Ectodermal cell (in vitro differentiated cells): ENCODE data around the gene TMEM270. TPM values are rescaled to one million over a fixed set of nuclear protein-coding genes. Genes with fewer than 3 reads are reported as not detected.
"Not testable (repeated sequence)": the region's sequence is repeated elsewhere in the genome, so short reads cannot be mapped to it uniquely, and the experiment has no call there.

Experiments
- H3K27ac ChIP-seq: 2 replicates; pipeline ENCODE4 v1.7.0; 2013; ENCODE audit warnings: mild to moderate bottlenecking, low read depth, low read length; ENCODE audit not compliant: insufficient read depth, poor library complexity, severe bottlenecking
- H3K27me3 ChIP-seq: 2 replicates; pipeline ENCODE4 v1.7.0; 2013; ENCODE audit warnings: mild to moderate bottlenecking, low read length; ENCODE audit not compliant: insufficient read depth, control insufficient read depth, poor library complexity, severe bottlenecking
- H3K36me3 ChIP-seq: one replicate; pipeline ENCODE4 v1.7.0; 2013; ENCODE audit warnings: low read length; ENCODE audit not compliant: control insufficient read depth, insufficient read depth
- H3K4me1 ChIP-seq: one replicate; pipeline ENCODE4 v1.7.0; 2013; ENCODE audit warnings: low read length; ENCODE audit not compliant: control insufficient read depth, insufficient read depth
- H3K4me3 ChIP-seq: 2 replicates; pipeline ENCODE4 v1.7.0; 2013; ENCODE audit warnings: low read depth, low read length, control low read depth; ENCODE audit not compliant: insufficient read depth
- H3K9me3 ChIP-seq: 2 replicates; pipeline ENCODE4 v1.7.0; 2013; ENCODE audit warnings: mild to moderate bottlenecking, low read length, moderate library complexity; ENCODE audit not compliant: control insufficient read depth
- WGBS, 2 experiments: methylation state at CpG; one replicate each; pipeline ENCODE4 v1.1.7; 2013; ENCODE audit warnings: missing lambda C conversion rate in 2 of 2; 5-methylcytosine and 5-hydroxymethylcytosine counted together
- polyA plus RNA-seq, 4 experiments: library from polyadenylated mRNA; stranded (reverse); fragments of 50-300 nt; gene quantifications; one replicate each; pipeline ENCODE4 v1.2.3, GENCODE V29; 2013

The TMEM270 gene
- not detected for polyA plus RNA-seq (2013, experiment 1 of 4)
- polyA plus RNA-seq (2013, experiment 2 of 4): not detected
- not detected for polyA plus RNA-seq (2013, experiment 3 of 4)
- not detected for polyA plus RNA-seq (2013, experiment 4 of 4)

- no peak within 1 kb of the TSS for H3K4me3 ChIP-seq
- peaks cover 6% of the 10 kb centered on the region for H3K27me3 ChIP-seq
- H3K9me3 ChIP-seq: no peaks in the 10 kb centered on the region
- H3K27ac ChIP-seq: no peak within 1 kb of the TSS
- WGBS, 2 experiments: 87 to 88% methylated on average over 11 of the region's 11 CpGs
- H3K36me3 ChIP-seq: no peaks in the 10 kb centered on the region
- no peaks in the 10 kb centered on the region for H3K4me1 ChIP-seq
These were observed at the start of gene TMEM270 for GRCh38 chr7:73860859-73861258. TMEM270 (plus strand) TSS chr7:73861159; CDS start chr7:73861195, 36 bp downstream.

GRCh38 chr7:73811760-73812168 lies 49.2 kb upstream of the TMEM270 start:
- Histone ChIP-seq H3K4me3 (no peak overlapping the region), H3K36me3 (no peaks in the 10 kb centered on the region), H3K4me1 (peaks cover 9% of the 10 kb centered on the region), H3K9me3 (no peaks in the 10 kb centered on the region), H3K27ac (no peak overlapping the region), H3K27me3 (no peaks in the 10 kb centered on the region)
- 5 to 16% methylated on average over 10 to 11 of the region's 11 CpGs for WGBS, 2 experiments

GRCh38 chr7:73812996-73813395 lies 48.0 kb upstream of the TMEM270 start:
- Histone ChIP-seq H3K4me3 (no peak overlapping the region), H3K4me1 (peaks cover 9% of the 10 kb centered on the region), H3K9me3 (no peaks in the 10 kb centered on the region), H3K27me3 (no peaks in the 10 kb centered on the region), H3K36me3 (no peaks in the 10 kb centered on the region), H3K27ac (no peak overlapping the region)
- 89 to 93% methylated on average over 2 to 3 of the region's 3 CpGs for WGBS, 2 experiments

- 92% methylated on average over 8 of the region's 8 CpGs for WGBS, 2 experiments
- Histone ChIP-seq H3K4me1 (peaks cover 7% of the 10 kb centered on the region), H3K36me3 (no peaks in the 10 kb centered on the region), H3K4me3 (no peak overlapping the region), H3K27me3 (no peaks in the 10 kb centered on the region), H3K9me3 (no peaks in the 10 kb centered on the region), H3K27ac (no peak overlapping the region)
These were observed 45.5 kb upstream of the TMEM270 start for GRCh38 chr7:73815436-73815835.

GRCh38 chr7:73817121-73817520 lies 43.8 kb upstream of the TMEM270 start:
- no peak overlapping the region for H3K4me3 ChIP-seq
- H3K27ac ChIP-seq: no peak overlapping the region
- H3K36me3 ChIP-seq: no peaks in the 10 kb centered on the region
- H3K4me1 ChIP-seq: no peaks in the 10 kb centered on the region
- 92 to 94% methylated on average over 6 of the region's 6 CpGs for WGBS, 2 experiments
- no peaks in the 10 kb centered on the region for H3K27me3 ChIP-seq
- no peaks in the 10 kb centered on the region for H3K9me3 ChIP-seq

- Histone ChIP-seq H3K27ac (no peak overlapping the region), H3K36me3 (no peaks in the 10 kb centered on the region), H3K27me3 (no peaks in the 10 kb centered on the region), H3K4me1 (no peaks in the 10 kb centered on the region), H3K4me3 (no peak overlapping the region), H3K9me3 (no peaks in the 10 kb centered on the region)
- WGBS, 2 experiments: 89 to 90% methylated on average over 7 of the region's 7 CpGs
These were observed 40.9 kb upstream of the TMEM270 start for GRCh38 chr7:73820013-73820412.

GRCh38 chr7:73821597-73822285 lies 39.2 kb upstream of the TMEM270 start:
- not testable (repeated sequence) for H3K27ac ChIP-seq, H3K9me3 ChIP-seq, H3K4me3 ChIP-seq, H3K36me3 ChIP-seq, H3K27me3 ChIP-seq, H3K4me1 ChIP-seq
- 90 to 94% methylated on average over 14 of the region's 14 CpGs for WGBS, 2 experiments

- no peak overlapping the region for H3K4me3 ChIP-seq
- WGBS, 2 experiments: 71 to 73% methylated on average over 15 of the region's 15 CpGs
- no peaks in the 10 kb centered on the region for H3K9me3 ChIP-seq
- no peak overlapping the region for H3K27ac ChIP-seq
- H3K36me3 ChIP-seq: no peaks in the 10 kb centered on the region
- no peaks in the 10 kb centered on the region for H3K27me3 ChIP-seq
- no peaks in the 10 kb centered on the region for H3K4me1 ChIP-seq
These were observed 38.4 kb upstream of the TMEM270 start for GRCh38 chr7:73822319-73823173.

- no peaks in the 10 kb centered on the region for H3K9me3 ChIP-seq
- no peak overlapping the region for H3K4me3 ChIP-seq
- WGBS, 2 experiments: 85 to 89% methylated on average over 5 of the region's 5 CpGs
- no peaks in the 10 kb centered on the region for H3K36me3 ChIP-seq
- no peak overlapping the region for H3K27ac ChIP-seq
- H3K27me3 ChIP-seq: no peaks in the 10 kb centered on the region
- no peaks in the 10 kb centered on the region for H3K4me1 ChIP-seq
These were observed 37.7 kb upstream of the TMEM270 start for GRCh38 chr7:73823257-73823656.

GRCh38 chr7:73823873-73824592 lies 36.9 kb upstream of the TMEM270 start:
- WGBS, 2 experiments: 92 to 93% methylated on average over 11 of the region's 11 CpGs
- H3K36me3 ChIP-seq: no peaks in the 10 kb centered on the region
- H3K4me1 ChIP-seq: no peaks in the 10 kb centered on the region
- H3K27ac ChIP-seq: no peak overlapping the region
- H3K27me3 ChIP-seq: no peaks in the 10 kb centered on the region
- no peak overlapping the region for H3K4me3 ChIP-seq
- H3K9me3 ChIP-seq: no peaks in the 10 kb centered on the region
